Glutamatergic neuron (in vitro differentiated cells): ENCODE data around the gene HOXD8. TPM values are rescaled to one million over a fixed set of nuclear protein-coding genes. Genes with fewer than 3 reads are reported as not detected.

ENCODE experiments used
- DNase-seq: peaks from one replicate; pipeline ENCODE4 v3.0.0; 2022
- H3K27ac Mint-ChIP-seq: one replicate; pipeline ENCODE4 v1.8.0; 2020; ENCODE audit warnings: mild to moderate bottlenecking, mixed read lengths, inconsistent platforms; ENCODE audit not compliant: unreplicated experiment
- H3K27me3 Mint-ChIP-seq: one replicate; pipeline ENCODE4 v1.8.0; 2020; ENCODE audit warnings: mild to moderate bottlenecking, moderate library complexity, mixed read lengths, inconsistent platforms; ENCODE audit not compliant: unreplicated experiment
- H3K36me3 Mint-ChIP-seq: one replicate; pipeline ENCODE4 v1.8.0; 2020; ENCODE audit warnings: mild to moderate bottlenecking, mixed read lengths, inconsistent platforms; ENCODE audit not compliant: unreplicated experiment
- H3K4me1 Mint-ChIP-seq: one replicate; pipeline ENCODE4 v1.8.0; 2020; ENCODE audit warnings: mild to moderate bottlenecking, low read depth, mixed read lengths, inconsistent platforms; ENCODE audit not compliant: unreplicated experiment
- H3K4me3 Mint-ChIP-seq: one replicate; pipeline ENCODE4 v1.8.0; 2020; ENCODE audit warnings: mild to moderate bottlenecking, mixed read lengths, inconsistent platforms; ENCODE audit not compliant: unreplicated experiment
- H3K9me3 Mint-ChIP-seq: one replicate; pipeline ENCODE4 v1.8.0; 2020; ENCODE audit warnings: mild to moderate bottlenecking, moderate library complexity, mixed read lengths, inconsistent platforms; ENCODE audit not compliant: unreplicated experiment
- total RNA-seq: library from RNA; stranded (reverse); fragmentation: NEBNext Ultra II Directional; extraction: Animal tissue kit (Norgen Biotek cat#: 25700); gene quantifications from one replicate; pipeline ENCODE4 v1.2.1, GENCODE V29; 2021; ENCODE audit not compliant: unreplicated experiment
- TF ChIP-seq, protein P1 (sequence below): fragments of 200-600 bp; sonication (generic); IDR thresholded peaks from one replicate; pipeline ENCODE4 v1.5.0; 2021; ENCODE audit not compliant: partially characterized antibody, unreplicated experiment

The HOXD8 gene
- total RNA-seq, 1 donor from 2014 or later = 0.27 TPM

- Mint-ChIP-seq H3K27me3 (peaks cover 50% of the 10 kb centered on the region), H3K36me3 (peaks cover 11% of the 10 kb centered on the region), H3K9me3 (peaks cover 6% of the 10 kb centered on the region), H3K4me1 (no peaks in the 10 kb centered on the region), H3K27ac (no peak within 1 kb of the TSS), H3K4me3 (no peak within 1 kb of the TSS)
- TF ChIP-seq, protein P1, sequence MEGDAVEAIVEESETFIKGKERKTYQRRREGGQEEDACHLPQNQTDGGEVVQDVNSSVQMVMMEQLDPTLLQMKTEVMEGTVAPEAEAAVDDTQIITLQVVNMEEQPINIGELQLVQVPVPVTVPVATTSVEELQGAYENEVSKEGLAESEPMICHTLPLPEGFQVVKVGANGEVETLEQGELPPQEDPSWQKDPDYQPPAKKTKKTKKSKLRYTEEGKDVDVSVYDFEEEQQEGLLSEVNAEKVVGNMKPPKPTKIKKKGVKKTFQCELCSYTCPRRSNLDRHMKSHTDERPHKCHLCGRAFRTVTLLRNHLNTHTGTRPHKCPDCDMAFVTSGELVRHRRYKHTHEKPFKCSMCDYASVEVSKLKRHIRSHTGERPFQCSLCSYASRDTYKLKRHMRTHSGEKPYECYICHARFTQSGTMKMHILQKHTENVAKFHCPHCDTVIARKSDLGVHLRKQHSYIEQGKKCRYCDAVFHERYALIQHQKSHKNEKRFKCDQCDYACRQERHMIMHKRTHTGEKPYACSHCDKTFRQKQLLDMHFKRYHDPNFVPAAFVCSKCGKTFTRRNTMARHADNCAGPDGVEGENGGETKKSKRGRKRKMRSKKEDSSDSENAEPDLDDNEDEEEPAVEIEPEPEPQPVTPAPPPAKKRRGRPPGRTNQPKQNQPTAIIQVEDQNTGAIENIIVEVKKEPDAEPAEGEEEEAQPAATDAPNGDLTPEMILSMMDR = no peak
- peak; percentile 73 for DNase-seq
Observed at GRCh38 chr2:176115883-176116813, 13.4 kb upstream of the HOXD8 start, which contains the start of gene HOXD10. HOXD10 (plus strand) TSS chr2:176116778; CDS start chr2:176116834, 56 bp downstream.

DNA sequence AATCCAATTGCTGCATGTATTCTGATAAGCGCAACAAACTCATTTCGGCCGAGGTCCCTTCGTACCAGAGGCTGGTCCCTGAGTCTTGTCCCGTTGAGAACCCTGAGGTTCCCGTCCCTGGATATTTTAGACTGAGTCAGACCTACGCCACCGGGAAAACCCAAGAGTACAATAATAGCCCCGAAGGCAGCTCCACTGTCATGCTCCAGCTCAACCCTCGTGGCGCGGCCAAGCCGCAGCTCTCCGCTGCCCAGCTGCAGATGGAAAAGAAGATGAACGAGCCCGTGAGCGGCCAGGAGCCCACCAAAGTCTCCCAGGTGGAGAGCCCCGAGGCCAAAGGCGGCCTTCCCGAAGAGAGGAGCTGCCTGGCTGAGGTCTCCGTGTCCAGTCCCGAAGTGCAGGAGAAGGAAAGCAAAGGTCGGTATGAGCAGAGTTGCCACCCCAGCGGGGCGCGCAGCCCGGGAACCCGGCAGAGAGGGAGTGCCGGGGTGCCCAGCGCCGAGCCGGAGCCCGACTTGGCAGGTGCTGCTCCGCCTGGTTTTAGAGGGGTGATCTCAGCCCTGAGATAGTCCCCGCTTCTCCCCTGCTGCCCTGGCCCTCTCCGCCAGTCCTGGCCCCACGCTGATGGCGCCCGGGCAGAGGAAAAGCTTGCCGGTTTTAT lies 12.2 kb upstream of the HOXD8 start:
- no peak overlapping the region for H3K4me3 Mint-ChIP-seq
- H3K27ac Mint-ChIP-seq = no peak overlapping the region
- TF ChIP-seq, protein P1 = no peak
- peaks cover 49% of the 10 kb centered on the region for H3K27me3 Mint-ChIP-seq
- DNase-seq = no peak
- H3K9me3 Mint-ChIP-seq = peaks cover 6% of the 10 kb centered on the region
- no peaks in the 10 kb centered on the region for H3K4me1 Mint-ChIP-seq
- peaks cover 11% of the 10 kb centered on the region for H3K36me3 Mint-ChIP-seq

DNA sequence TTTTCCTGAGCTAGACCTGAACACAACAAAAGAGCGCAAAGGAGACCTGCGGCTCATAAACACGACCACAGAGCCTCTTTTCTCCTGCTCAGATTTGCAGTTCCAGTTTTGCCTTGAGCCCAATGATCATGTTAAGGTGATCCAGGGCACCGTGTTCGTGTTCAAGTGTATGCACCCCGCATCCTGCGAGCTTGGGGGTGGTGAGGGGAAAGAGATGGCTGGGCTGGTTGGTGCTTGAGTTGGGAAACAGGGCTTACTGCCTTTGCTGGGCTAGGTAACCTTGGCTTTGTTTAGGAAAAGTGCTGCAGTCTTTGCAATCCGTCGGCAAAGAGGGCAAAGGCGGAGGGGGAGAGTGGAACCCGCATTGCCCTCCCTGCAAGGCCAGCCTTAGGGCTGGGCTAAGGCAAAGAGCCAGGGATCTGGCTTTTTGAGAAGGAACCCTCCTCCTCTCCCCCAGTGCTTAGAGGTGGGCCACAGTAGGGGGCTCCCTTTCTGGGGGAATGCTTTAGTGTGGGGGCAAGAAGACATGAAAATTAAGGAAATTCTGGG lies 11.6 kb upstream of the HOXD8 start:
- DNase-seq = no peak
- Mint-ChIP-seq H3K27ac (no peak overlapping the region), H3K27me3 (peaks cover 48% of the 10 kb centered on the region), H3K36me3 (peaks cover 11% of the 10 kb centered on the region), H3K4me1 (no peaks in the 10 kb centered on the region), H3K4me3 (no peak overlapping the region), H3K9me3 (peaks cover 6% of the 10 kb centered on the region)
- TF ChIP-seq, protein P1 = no peak

DNA sequence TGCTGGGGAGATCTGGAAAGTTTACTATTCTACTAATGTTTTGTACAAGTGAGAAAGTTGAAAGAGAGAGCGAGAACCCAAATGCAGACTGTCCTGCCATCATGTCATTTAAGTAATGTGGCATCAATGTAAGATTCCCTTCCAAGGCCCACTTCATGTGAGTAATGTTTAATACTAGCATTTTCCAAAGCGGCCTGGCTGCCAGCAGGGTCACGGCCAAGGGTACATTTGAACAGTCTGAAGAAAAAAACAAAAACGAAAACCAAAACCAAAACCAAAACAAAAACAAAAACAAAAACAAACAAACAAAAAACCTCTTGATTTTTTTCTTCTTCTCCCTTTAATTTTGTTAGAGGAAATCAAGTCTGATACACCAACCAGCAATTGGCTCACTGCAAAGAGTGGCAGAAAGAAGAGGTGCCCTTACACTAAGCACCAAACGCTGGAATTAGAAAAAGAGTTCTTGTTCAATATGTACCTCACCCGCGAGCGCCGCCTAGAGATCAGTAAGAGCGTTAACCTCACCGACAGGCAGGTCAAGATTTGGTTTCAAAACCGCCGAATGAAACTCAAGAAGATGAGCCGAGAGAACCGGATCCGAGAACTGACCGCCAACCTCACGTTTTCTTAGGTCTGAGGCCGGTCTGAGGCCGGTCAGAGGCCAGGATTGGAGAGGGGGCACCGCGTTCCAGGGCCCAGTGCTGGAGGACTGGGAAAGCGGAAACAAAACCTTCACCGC lies 10.7 kb upstream of the HOXD8 start:
- Mint-ChIP-seq H3K27ac (no peak overlapping the region), H3K36me3 (peaks cover 6% of the 10 kb centered on the region), H3K4me3 (no peak overlapping the region)

More for the DNA sequence above, 10.7 kb upstream of the HOXD8 start:
- H3K4me1 Mint-ChIP-seq = peaks cover under 1% of the 10 kb centered on the region
- H3K9me3 Mint-ChIP-seq = peaks cover 8% of the 10 kb centered on the region
- peaks cover 48% of the 10 kb centered on the region for H3K27me3 Mint-ChIP-seq
- DNase-seq = no peak
- TF ChIP-seq, protein P1 = peak; percentile 67
